OCI-LY3 (cell line): Measurements from ENCODE around the gene KRTAP5-2.
"Not testable (repeated sequence)": the region's sequence is repeated elsewhere in the genome, so short reads cannot be mapped to it uniquely, and the experiment has no call there.

ENCODE experiments used
- CTCF ChIP-seq: fragments of 200-600, 300-600 bp; sonication (generic); IDR thresholded peaks from 2 replicates; pipeline ENCODE4 v1.5.1; 2014; ENCODE audit warnings: antibody characterized with exemption, low read length, low read depth
- EZH2phosphoT487 ChIP-seq: fragments of 200-600 bp; shearing (Covaris generic); IDR thresholded peaks from 2 replicates; pipeline ENCODE4 v1.6.1; 2018; ENCODE audit warnings: antibody characterized with exemption, mixed run types, low read depth

GRCh38 chr11:1607901-1608300, 9.8 kb upstream of the KRTAP5-2 start:
- TF ChIP-seq CTCF, EZH2phosphoT487: not testable (repeated sequence)
